Karpas-422 (cell line): Measurements from ENCODE around the gene DNAI2. TPM values are rescaled to one million over a fixed set of nuclear protein-coding genes. Genes with fewer than 3 reads are reported as not detected.

Source experiments
- DNase-seq: peaks from one replicate; pipeline ENCODE4 v3.0.0-alpha.2; 2015
- H2AFZ ChIP-seq: fragments of 200-600 bp; sonication (generic); 2 replicates; pipeline ENCODE4 v1.6.1; 2014; ENCODE audit warnings: antibody characterized with exemption, low read length, mixed read lengths
- H3K27ac ChIP-seq: fragments of 200-600 bp; sonication (generic); 2 replicates; pipeline ENCODE4 v1.5.1; 2014; ENCODE audit warnings: mild to moderate bottlenecking, low read length, moderate library complexity
- H3K27me3 ChIP-seq: fragments of 200-600 bp; sonication (generic); 2 replicates; pipeline ENCODE4 v1.6.1; 2014; ENCODE audit warnings: low read length, mixed read lengths
- H3K36me3 ChIP-seq: fragments of 200-600 bp; sonication (generic); 2 replicates; pipeline ENCODE4 v1.6.1; 2014; ENCODE audit warnings: low read length, mixed read lengths; ENCODE audit not compliant: insufficient read depth
- H3K4me1 ChIP-seq: fragments of 200-600 bp; sonication (generic); 2 replicates; pipeline ENCODE4 v1.6.1; 2014; ENCODE audit warnings: mild to moderate bottlenecking, low read length, mixed read lengths
- H3K4me2 ChIP-seq: fragments of 200-600 bp; sonication (generic); 2 replicates; pipeline ENCODE4 v1.6.1; 2014; ENCODE audit warnings: low read length, low read depth, mild to moderate bottlenecking; ENCODE audit not compliant: poor library complexity, severe bottlenecking
- H3K4me3 ChIP-seq: fragments of 200-600 bp; sonication (generic); 2 replicates; pipeline ENCODE4 v1.5.1; 2014; ENCODE audit warnings: mild to moderate bottlenecking, antibody characterized with exemption, low read length, mixed read lengths
- H3K79me2 ChIP-seq: fragments of 200-600 bp; sonication (generic); 2 replicates; pipeline ENCODE4 v1.6.1; 2014; ENCODE audit warnings: mild to moderate bottlenecking, low read length, mixed read lengths
- H3K9ac ChIP-seq: fragments of 200-600 bp; sonication (generic); 2 replicates; pipeline ENCODE4 v1.6.0; 2014; ENCODE audit warnings: low read length
- H3K9me2 ChIP-seq: fragments of 200-600 bp; sonication (generic), shearing (Covaris generic); replicated peaks from 2 replicates; pipeline ENCODE4 v1.6.0; 2014; ENCODE audit warnings: mild to moderate bottlenecking, low read length, moderate library complexity; ENCODE audit not compliant: insufficient read depth
- H3K9me3 ChIP-seq: fragments of 300-700, 200-600 bp; sonication (generic); 2 replicates; pipeline ENCODE4 v1.6.1; 2014; ENCODE audit warnings: low read length, mixed read lengths
- H4K20me1 ChIP-seq: fragments of 200-600 bp; sonication (generic); 2 replicates; pipeline ENCODE4 v1.6.1; 2014; ENCODE audit warnings: mild to moderate bottlenecking, antibody characterized with exemption, low read length, low read depth; ENCODE audit not compliant: insufficient read depth
- total RNA-seq: library from RNA; depleted of rRNA; stranded (reverse); fragments of >200 nt; shearing (Covaris generic); gene quantifications from 2 replicates; pipeline ENCODE4 v1.2.3, GENCODE V29; 2014; ENCODE audit warnings: low replicate concordance

The DNAI2 gene
- total RNA-seq, 1 experiment from 2014 or later: not detected

GRCh38 chr17:74336307-74336706 is 62.3 kb downstream of the DNAI2 start:
- Histone ChIP-seq H3K9me3 (no peaks in the 10 kb centered on the region), H3K9me2 (no peaks in the 10 kb centered on the region), H4K20me1 (no peaks in the 10 kb centered on the region), H3K27me3 (no peaks in the 10 kb centered on the region), H3K36me3 (no peaks in the 10 kb centered on the region), H3K79me2 (no peaks in the 10 kb centered on the region), H3K27ac (no peak overlapping the region), H2AFZ (no peak overlapping the region), H3K4me1 (no peaks in the 10 kb centered on the region; the same call in 1 of the 2 replicates), H3K4me2 (no peak overlapping the region), H3K4me3 (no peak overlapping the region), H3K9ac (no peak overlapping the region)
- DNase-seq: no peak

- H4K20me1 ChIP-seq: no peaks in the 10 kb centered on the region
- H3K79me2 ChIP-seq: no peaks in the 10 kb centered on the region
- H3K4me3 ChIP-seq: no peak overlapping the region
- no peaks in the 10 kb centered on the region for H3K36me3 ChIP-seq
- H3K9me3 ChIP-seq: no peaks in the 10 kb centered on the region
- H3K27me3 ChIP-seq: no peaks in the 10 kb centered on the region
- H3K9me2 ChIP-seq: no peaks in the 10 kb centered on the region
- no peak overlapping the region for H3K27ac ChIP-seq
- no peaks in the 10 kb centered on the region; the same call in 1 of the 2 replicates for H3K4me1 ChIP-seq
- DNase-seq: no peak
- H2AFZ ChIP-seq: no peak overlapping the region
- no peak overlapping the region for H3K9ac ChIP-seq
- no peak overlapping the region for H3K4me2 ChIP-seq
These were observed 63.9 kb downstream of the DNAI2 start for GRCh38 chr17:74337834-74338500.

- Histone ChIP-seq H4K20me1 (no peaks in the 10 kb centered on the region), H3K27me3 (no peaks in the 10 kb centered on the region), H3K36me3 (no peaks in the 10 kb centered on the region), H2AFZ (no peak overlapping the region), H3K9ac (no peak overlapping the region), H3K4me1 (no peaks in the 10 kb centered on the region; the same call in 1 of the 2 replicates), H3K4me2 (no peak overlapping the region), H3K9me3 (no peaks in the 10 kb centered on the region), H3K79me2 (no peaks in the 10 kb centered on the region), H3K4me3 (no peak overlapping the region), H3K9me2 (no peaks in the 10 kb centered on the region), H3K27ac (no peak overlapping the region)
- peak; percentile 58 for DNase-seq
These were observed 65.6 kb downstream of the DNAI2 start for GRCh38 chr17:74339537-74340195.

- H3K36me3 ChIP-seq: no peaks in the 10 kb centered on the region
- no peak overlapping the region for H2AFZ ChIP-seq
- H3K4me3 ChIP-seq: no peak overlapping the region
- DNase-seq: no peak
- H3K27ac ChIP-seq: no peak overlapping the region
- no peak overlapping the region for H3K4me2 ChIP-seq
- H3K4me1 ChIP-seq: no peaks in the 10 kb centered on the region; the same call in 1 of the 2 replicates
- H3K79me2 ChIP-seq: no peaks in the 10 kb centered on the region
- H3K9me3 ChIP-seq: no peaks in the 10 kb centered on the region
- H3K27me3 ChIP-seq: no peaks in the 10 kb centered on the region
- no peak overlapping the region for H3K9ac ChIP-seq
- H4K20me1 ChIP-seq: no peaks in the 10 kb centered on the region
- no peaks in the 10 kb centered on the region for H3K9me2 ChIP-seq
These were observed 66.5 kb downstream of the DNAI2 start for GRCh38 chr17:74340470-74341023.

- Histone ChIP-seq H4K20me1 (no peaks in the 10 kb centered on the region), H3K4me3 (no peak overlapping the region), H3K27me3 (no peaks in the 10 kb centered on the region), H3K9me2 (no peaks in the 10 kb centered on the region), H3K79me2 (no peaks in the 10 kb centered on the region), H3K9ac (no peak overlapping the region), H3K27ac (no peak overlapping the region), H3K9me3 (no peaks in the 10 kb centered on the region), H3K4me1 (no peaks in the 10 kb centered on the region; the same call in 1 of the 2 replicates), H3K36me3 (no peaks in the 10 kb centered on the region), H2AFZ (no peak overlapping the region), H3K4me2 (no peak overlapping the region)
- no peak for DNase-seq
These were observed 68.2 kb downstream of the DNAI2 start for GRCh38 chr17:74342224-74342623.

- Histone ChIP-seq H3K9me2 (no peaks in the 10 kb centered on the region), H3K27me3 (no peaks in the 10 kb centered on the region), H3K4me1 (no peaks in the 10 kb centered on the region; the same call in 1 of the 2 replicates), H3K9me3 (no peaks in the 10 kb centered on the region), H3K27ac (no peak overlapping the region), H3K4me3 (no peak overlapping the region), H3K9ac (no peak overlapping the region), H3K4me2 (no peak overlapping the region), H2AFZ (no peak overlapping the region), H4K20me1 (no peaks in the 10 kb centered on the region), H3K79me2 (no peaks in the 10 kb centered on the region), H3K36me3 (no peaks in the 10 kb centered on the region)
- no peak for DNase-seq
These were observed 69.1 kb downstream of the DNAI2 start for GRCh38 chr17:74343121-74343520.

GRCh38 chr17:74343526-74344284 is 69.7 kb downstream of the DNAI2 start:
- H4K20me1 ChIP-seq: no peaks in the 10 kb centered on the region
- no peak overlapping the region for H3K4me2 ChIP-seq
- H3K79me2 ChIP-seq: no peaks in the 10 kb centered on the region
- no peak overlapping the region for H3K9ac ChIP-seq
- H3K27me3 ChIP-seq: no peaks in the 10 kb centered on the region
- H3K4me1 ChIP-seq: no peaks in the 10 kb centered on the region; the same call in 1 of the 2 replicates
- no peaks in the 10 kb centered on the region for H3K9me2 ChIP-seq
- H3K27ac ChIP-seq: no peak overlapping the region
- H3K4me3 ChIP-seq: no peak overlapping the region
- no peak for DNase-seq
- H3K36me3 ChIP-seq: no peaks in the 10 kb centered on the region
- no peaks in the 10 kb centered on the region for H3K9me3 ChIP-seq
- no peak overlapping the region for H2AFZ ChIP-seq

GRCh38 chr17:74344658-74345057 is 70.6 kb downstream of the DNAI2 start:
- Histone ChIP-seq H2AFZ (no peak overlapping the region), H3K9ac (no peak overlapping the region), H3K4me3 (no peak overlapping the region), H3K9me3 (no peaks in the 10 kb centered on the region), H4K20me1 (no peaks in the 10 kb centered on the region), H3K9me2 (no peaks in the 10 kb centered on the region), H3K4me2 (no peak overlapping the region), H3K4me1 (no peaks in the 10 kb centered on the region; the same call in 1 of the 2 replicates), H3K79me2 (no peaks in the 10 kb centered on the region), H3K27ac (no peak overlapping the region), H3K27me3 (no peaks in the 10 kb centered on the region), H3K36me3 (no peaks in the 10 kb centered on the region)
- no peak for DNase-seq
